Cardiac septum (tissue), 1 donor: ENCODE measurements around the gene CD247. TPM values are rescaled to one million over a fixed set of nuclear protein-coding genes. Genes with fewer than 3 reads are reported as not detected.

ENCODE experiments used
- DNase-seq: peaks from one replicate; pipeline ENCODE4 v3.0.0-alpha.2; 2020; ENCODE audit warnings: low spot score
- intact Hi-C: fragments of 100-400 bp; cut with DNase I; formaldehyde crosslinking; loops from one replicate; pipeline ENCODE4 v1.14.0; 2022
- total RNA-seq: library from RNA; stranded (reverse); fragmentation: NEBNext Ultra II Directional; extraction: Animal tissue kit (Norgen Biotek cat#: 25700); gene quantifications from one replicate; pipeline ENCODE4 v1.2.1, GENCODE V29; 2021
- donor health status: DM: no; HTN: no; CAD: no.

CD247 gene
- total RNA-seq, 1 donor from 2014 or later = 0.57 TPM

DNA sequence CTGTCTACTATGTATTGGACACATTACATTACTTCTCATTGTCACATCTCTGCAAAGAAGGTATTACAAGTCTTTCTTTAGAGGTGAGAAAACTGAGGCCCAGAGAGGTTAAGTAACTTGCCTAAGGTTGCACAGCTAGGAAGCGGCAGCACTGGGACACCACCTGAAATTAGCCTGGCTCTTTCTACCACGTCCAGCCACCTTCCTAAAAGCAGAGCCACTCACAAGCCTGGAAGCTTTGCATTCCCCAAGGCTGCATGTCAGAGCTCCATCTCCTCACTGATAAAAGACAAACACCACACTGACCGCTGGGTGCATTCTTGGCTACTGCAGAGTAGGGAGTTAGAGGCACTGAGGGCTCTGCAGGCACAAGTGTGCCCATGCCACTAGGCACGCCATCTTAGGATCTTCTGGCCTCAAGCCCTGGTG is 2.4 kb downstream of the CD247 start:
- no peak for DNase-seq
- intact Hi-C loops = no loop called here

DNA sequence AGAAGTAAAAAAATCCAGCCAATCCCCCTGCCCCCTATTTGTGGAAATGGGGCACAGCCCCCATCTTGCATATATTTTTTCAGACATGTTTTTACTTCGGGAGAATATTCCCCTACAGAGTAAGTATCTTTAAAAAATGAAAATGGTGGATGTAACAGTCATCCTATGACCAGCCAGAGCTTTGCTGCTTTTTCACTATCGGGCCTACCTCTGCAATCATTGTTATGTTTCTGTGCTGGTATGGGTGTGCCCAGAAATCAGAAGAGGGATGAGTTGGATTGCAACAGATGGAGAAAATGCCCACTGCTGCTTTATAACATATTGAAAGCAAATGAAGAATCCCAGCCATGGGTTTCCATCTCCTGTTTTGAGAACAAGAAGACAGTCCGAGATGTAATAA is 2.9 kb downstream of the CD247 start:
- intact Hi-C loops = no loop called here
- no peak for DNase-seq

DNA sequence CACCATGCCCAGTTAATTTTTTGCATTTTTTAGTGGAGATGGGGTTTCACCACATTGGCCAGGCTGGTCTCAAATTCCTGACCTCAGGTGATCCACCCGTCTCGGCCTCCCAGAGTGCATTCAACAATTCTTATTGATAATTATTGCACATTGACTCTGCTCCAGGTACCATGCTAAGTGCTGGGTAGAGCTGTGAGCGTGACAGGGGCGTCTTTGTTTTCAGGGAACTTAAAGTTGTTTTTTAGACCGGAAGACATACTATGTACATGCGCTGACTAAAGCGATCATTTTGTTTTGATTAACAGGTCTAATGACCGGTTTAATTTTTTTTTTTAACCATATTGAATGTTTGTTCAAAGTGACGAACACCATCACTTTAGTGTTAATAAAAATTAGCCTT is 4.0 kb downstream of the CD247 start:
- intact Hi-C loops = no loop called here

DNA sequence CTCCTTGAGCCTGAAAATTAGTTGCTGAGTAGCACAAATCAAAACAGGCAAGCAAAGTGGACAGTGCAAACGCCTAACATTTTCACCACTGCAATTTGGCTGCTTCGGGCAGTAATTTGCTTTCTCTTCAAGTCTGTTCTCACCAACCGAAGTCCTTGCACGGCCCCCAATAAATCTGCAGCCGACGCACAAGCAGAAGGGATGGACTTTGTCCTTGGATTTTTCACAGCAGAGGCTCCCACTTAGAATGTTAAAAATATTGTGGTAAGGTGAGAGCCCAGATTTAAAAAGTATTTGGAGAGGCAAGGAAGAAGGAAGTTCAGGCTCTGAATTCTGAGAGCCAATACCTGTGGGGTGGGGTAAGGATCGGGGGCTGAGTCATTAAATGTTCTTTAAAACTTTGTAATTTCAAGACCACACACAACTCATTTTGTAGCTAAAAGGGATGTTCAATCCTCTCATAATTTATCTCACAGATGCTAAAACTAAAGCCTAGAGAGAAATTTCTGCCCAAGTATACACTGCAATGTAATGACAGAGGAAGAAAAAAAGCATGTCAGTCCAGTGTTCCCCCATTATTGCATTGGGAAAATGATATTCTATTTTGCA is 6.2 kb downstream of the CD247 start:
- intact Hi-C loops = no loop called here
- no peak for DNase-seq

More for the DNA sequence above, 4.0 kb downstream of the CD247 start:
- no peak for DNase-seq

DNA sequence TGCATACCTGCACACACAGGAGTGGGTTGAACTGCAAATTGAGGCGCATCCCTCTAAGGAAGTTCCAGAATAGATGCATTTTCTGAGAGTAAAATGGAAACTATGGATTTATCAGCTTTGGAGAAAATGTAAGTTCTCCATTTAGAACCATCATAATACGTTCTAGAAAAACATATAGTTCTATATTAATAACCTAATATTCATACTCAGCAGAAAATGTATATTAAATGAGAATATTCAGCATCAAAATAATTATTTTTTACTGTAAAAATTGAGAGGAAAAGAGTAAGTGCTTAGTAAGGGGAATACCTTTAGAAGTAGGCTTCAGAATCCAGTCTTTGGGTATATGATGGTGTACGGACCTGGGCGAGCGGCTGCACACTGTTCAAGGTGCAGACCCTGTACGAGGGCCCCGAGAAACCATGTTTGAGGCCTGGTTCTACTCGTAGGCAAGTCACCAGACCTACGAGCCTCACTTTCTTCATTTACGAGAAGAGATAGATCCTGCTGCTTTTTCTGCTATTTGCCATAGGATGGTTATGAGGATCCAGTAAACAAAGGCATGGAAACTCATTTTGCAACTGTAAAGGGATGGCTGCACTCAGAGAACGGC is 6.8 kb downstream of the CD247 start:
- no peak for DNase-seq
- intact Hi-C loops = no loop called here

DNA sequence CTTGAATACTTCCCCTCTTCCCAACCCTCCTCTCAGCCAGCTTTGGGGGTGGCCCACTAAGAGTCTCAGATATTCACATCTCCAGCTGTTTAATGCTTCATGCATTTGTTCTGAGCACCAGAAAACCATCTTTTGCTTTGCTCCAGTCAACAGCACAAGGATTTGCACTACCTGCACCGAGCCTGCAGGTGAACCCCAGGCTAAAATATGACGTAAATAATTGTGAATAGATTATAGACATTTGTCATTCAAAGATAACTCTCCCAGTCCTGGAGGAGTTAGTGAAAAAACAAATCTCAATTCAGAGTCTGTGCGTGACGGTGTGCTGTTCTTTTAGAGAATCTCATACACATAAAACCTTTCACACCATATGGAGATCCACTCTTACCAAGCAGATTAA is 7.4 kb downstream of the CD247 start:
- DNase-seq = no peak
- intact Hi-C loops = no loop called here

DNA sequence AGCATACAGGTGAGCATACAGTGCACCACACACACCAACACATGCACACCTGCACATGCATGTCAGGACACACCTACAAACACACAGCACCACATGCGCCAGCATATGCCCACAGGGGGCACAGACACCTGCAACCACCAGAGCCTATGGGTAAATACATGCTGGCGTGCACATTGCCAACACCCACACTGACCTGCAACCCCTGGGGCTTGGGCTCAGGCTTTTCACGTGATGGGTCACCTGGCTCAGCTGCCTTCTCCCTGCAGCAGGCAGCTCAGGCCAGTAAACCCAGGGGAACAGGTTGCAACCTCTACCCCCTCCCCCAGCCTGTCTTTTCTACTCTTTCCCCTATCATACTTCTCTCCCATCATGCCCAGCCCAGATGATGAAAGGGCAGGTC is 8.1 kb downstream of the CD247 start:
- no peak for DNase-seq
- intact Hi-C loops = no loop called here

DNA sequence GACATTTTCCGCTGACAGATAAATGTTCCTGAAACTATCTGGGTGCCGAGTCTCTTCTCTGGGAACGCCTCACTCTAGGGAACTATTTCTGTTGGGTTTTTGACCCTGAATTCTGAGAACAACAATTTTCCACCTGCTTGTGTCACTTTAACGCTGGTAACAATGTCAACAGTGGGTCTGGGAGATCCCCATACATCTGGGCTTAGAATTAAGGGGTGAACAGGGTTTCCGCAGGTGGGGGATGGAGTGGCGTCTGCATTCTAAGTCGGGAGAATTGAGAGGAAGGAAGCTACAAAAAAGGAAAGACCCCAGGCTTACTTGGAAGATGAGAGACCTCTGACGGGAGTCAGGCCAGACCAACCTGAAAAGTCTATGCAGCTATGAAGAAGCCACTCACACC is 8.7 kb downstream of the CD247 start:
- intact Hi-C loops = no loop called here

DNA sequence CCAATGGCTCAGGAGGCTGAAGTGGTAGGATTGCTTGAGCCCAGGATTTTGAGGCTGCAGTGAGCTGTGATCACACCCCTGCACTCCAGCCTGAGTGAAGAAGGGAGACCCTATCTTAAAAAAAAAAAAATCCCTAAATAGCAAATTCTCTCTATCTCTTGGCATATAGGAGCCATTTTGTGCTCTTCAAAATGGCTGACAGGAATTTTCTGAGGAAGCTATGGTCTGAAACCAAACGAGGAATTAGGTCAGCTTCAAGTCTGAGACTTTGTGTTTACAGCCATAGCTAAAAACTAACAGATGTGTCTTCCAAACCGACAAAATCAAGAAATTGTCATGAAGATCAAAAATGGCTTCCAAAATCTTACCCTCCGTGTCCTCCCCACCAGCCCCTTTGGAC is 10.6 kb downstream of the CD247 start:
- DNase-seq = no peak

More for the DNA sequence above, 8.7 kb downstream of the CD247 start:
- no peak for DNase-seq

DNA sequence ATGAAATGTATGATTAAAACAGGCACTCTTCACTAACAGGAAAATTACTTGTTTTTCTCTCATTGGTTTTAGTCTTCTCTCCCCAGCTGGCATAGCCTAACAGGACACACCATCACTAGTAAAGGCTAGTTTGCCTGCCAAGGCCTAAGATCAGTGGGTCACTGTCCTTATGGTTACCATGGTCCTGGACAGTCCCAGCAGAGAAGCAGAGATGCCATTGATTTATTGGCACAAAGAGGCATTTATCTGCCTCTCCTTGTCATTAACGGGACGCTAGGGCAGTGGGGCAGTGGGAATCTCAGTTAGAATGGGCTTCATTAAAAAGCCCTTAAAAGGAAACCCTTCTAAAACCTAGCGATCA is 13.9 kb downstream of the CD247 start:
- no peak for DNase-seq
- intact Hi-C loops = no loop called here

More for the DNA sequence above, 10.6 kb downstream of the CD247 start:
- intact Hi-C loops = no loop called here

DNA sequence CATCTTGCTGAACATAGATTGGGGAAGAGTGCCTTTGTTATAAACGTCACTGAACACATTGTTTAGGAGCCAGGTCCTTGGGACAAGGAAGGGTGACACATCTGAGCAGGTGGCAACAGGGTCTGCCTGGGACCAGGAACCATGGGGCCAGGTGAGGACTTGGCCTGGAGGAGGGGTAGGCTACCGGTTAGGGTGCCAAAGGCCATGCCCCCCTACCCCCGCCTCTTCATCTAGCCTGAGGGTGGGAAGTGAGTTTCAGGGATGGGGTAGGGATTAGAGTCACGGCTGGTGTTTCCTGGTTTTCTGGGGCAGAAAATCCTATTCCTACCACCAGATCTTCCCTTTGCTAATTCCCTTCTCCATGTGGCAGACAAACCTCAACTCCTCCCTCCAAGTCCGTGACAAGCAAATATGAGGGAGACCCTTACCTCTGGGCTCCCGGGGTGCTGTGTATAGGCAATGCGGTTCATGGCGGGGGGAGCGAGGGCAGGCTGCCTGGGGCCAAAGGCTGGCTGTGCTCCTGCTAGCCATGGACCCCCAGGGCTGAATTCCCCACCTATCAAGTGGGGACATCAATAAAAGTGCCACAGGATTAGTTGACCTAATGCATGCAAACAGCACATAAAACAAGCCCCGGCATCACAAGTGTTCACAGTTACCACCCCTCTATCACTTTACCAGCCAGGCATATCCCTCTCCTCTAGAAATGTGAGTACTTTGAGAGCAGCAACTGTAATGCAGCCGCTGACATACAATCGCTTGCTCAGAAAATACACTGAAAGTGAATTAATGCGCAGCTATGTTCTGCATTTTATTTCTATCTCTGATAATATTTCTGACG is 14.5 kb downstream of the CD247 start:
- DNase-seq = no peak
- intact Hi-C loops = no loop called here

DNA sequence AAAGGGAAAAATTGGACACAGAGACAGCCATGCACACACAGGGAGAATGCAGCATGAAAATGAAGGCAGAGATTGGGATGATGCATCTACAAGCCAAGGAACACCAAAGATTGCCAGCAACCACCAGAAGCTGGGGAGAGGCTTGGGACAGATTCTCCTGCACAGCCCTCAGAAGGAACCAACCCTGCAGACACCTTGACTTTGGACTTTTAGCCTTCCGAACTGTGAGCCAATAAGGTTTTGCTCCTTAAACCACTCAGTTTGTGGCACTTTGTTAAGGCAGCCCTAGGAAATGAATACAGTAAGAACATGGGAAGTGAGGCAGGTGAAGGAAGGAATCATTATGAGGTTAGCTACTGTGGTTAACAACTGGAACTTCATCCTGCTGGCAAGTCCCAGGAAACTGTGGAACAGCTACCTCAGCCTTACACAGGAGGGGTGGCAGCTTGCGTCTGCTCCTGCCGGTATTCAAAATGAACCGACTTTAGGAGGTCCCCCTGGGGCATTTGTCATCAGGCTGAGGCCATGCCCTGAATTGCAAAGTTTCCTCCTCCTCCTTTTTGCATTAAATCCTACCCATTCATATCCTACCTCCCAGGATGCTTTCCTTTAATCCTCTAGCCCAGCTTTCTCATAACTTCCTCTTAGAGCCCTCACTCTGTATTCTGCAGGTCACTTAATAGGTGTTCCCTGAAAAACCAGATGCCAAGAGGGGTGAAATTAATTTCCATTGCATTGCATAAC is 15.4 kb downstream of the CD247 start:
- DNase-seq = no peak
- intact Hi-C loops = no loop called here

DNA sequence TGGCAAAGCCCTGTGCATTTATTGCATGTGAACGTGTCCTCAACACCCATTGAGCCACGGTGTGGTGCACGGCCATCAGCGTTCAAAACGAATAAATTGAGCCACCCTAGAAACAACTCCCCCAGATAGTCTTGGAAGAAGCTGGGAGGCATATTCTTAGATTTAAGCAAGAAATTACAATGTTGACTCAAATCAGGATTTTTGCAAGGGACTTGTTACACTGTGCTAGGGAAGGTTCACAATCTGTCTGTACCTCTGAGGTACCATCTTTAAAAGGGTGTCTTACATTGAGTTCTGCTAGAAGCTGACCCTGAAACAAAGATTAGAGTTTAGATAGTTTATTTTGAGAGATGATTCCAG is 16.2 kb downstream of the CD247 start:
- intact Hi-C loops = no loop called here
- no peak for DNase-seq

DNA sequence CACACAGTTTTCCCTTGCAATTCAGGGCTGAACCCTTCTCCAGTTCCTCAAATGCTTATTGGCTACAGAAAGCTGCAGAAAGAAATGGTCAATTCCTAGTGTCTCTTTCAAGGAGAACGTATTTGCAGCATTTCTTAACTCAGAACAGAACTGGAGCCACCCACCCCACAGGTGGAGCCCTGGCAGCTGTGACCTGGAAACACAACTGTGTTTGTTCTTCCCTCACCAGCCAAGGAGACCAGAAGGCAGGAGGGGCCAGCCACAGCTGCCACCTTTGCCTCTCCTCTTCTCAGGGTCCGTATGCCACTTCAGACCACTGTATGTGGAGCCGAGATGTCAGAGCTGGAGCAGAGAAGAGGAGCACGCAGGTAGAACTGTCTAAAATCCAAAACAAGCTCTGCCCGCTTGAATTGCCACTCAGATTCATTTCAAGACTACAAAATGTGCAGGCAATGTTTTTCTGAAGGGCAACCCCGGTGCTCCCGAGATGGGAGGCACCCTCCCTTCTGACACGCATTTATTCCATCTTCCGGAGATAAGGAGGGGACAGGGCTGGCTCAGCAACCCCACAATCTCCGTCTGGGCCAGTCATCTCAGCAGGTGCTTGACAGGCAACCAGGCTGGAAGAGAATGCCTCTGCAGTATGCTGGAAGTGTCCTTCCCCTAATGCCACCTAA is 16.7 kb downstream of the CD247 start:
- intact Hi-C loops = no loop called here
- DNase-seq = no peak

DNA sequence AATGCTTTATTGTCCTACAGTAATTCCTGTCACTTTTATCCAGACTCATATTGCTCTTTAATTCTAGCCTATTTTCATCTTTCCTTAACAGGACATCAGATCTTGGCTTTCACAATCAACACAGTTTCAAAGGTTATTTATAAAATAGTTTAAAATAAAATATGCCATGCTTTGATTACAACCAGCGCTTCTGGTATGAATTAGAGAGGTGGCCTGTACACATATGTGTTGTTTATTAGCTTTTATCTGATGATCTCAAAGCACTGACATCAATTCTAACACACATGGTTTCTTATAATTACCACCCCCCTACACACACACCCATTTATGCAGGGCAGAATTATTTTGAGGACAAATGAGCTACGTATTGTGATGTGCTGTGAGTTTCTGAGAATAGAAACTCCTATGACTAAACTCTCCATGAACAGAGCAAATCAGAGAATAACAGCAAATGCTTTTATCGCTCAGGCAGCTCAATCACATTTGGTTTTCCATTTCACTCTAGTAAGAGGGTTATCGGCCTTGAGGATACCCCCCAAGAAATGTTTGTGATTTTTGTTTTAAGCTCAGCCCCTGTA is 18.0 kb downstream of the CD247 start:
- intact Hi-C loops = no loop called here
- no peak for DNase-seq

DNA sequence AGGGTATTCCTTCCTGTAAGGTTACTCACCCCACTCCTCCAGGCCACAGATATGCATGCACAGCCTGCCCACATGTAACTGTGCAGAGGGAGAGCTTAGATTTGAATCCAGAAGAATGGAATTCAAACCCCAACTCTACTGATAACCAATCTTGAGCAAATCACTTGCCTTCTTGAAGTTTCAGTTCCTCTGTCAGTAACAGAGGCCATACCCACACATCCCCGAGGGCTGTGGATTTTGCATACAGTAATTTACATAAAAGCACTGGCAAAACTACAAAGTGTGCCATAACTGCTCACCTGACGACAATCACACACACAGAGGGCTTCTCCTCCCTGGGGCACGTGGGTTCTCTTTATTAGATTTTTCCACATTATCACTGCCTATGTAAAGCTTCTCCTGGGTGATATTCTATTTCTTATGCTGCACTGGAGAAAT is 18.6 kb downstream of the CD247 start:
- DNase-seq = no peak
- intact Hi-C loops = no loop called here

DNA sequence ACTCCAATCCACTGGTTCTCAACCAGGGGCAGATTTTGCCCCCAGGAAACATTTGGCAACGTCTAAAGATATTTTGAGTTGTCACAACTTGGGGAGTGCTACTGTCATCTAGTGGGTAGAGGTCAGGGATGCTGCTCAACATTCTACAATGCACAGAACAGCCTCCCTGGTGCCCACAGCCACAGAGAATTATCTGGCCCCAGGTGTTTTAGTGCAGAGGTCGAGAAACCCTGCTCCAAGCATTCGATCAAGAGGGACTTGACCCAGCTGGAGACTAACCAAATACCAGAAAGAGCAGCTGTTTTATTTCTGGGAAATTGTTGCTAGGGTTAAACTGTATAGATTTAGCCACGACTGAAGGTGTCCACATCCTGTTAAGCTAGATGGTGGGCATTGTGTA is 19.2 kb downstream of the CD247 start:
- DNase-seq = no peak
- intact Hi-C loops = no loop called here

DNA sequence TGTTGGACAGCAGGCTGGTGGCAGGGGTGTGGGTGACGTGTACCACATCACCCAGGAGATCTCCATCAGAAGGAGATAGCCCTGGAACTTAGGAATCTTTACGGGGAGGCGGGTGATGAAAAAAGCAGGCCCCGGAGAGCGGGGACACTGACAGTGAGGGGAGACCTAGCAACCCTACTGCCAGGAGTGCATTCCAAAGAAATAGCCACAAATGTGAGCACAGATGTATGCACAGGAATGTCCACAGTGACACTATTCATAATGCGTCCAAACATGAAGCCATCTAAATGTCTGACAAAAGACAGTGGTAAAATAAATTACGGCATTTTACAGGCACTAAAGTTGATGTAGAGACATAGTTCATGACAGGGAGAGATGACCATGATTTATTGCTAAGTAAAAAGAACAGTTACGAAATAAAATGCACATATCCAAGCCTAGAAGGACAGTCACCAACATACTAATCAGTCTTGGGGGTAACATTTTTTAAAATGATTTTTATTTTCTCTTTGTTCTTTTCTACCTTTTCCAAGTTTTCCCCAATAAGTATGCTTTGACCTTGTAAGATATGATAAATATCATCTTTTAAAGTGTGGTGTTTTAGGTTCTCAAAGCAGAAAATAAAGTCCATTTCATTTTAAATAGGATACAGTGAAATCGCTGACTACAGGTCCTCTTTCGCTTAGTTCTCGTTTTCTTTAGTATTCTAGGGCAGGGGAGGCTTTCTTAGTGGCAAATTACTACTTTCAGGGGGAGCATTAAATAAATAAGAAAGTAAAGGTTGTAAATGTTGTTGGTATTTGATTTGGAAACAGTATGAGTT is 21.3 kb downstream of the CD247 start:
- no peak for DNase-seq
- intact Hi-C loops = no loop called here

DNA sequence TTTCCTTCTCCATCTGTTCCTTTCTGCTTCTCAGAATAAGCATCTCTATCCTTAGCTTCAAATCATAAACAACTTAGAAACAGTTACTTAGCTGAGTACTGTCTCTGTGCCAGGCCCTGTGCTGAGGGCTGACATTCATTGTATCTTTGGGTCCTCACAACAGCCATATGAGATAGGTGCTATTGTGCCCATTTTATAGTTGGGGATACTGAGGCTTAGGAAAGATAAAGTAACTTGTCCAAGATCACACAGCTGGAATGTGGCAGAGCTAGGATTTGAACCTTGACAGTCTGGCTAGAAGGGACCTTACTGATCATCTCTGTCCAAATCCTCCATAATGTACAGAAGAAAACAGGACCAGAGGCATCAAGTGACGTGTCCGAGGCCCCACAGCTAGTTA is 25.0 kb downstream of the CD247 start:
- intact Hi-C loops = no loop called here
- DNase-seq = no peak
